ENCODE data around the gene TTLL5. TPM values are rescaled to one million over a fixed set of nuclear protein-coding genes. Genes with fewer than 3 reads are reported as not detected.
"Not testable (repeated sequence)": the region's sequence is repeated elsewhere in the genome, so short reads cannot be mapped to it uniquely, and the experiment has no call there.

Gene TTLL5
- total RNA-seq, 1 experiment from 2014 or later, result 35.5 TPM

- no peak for DNase-seq (ENCODE audit: low read depth)
Measured at GRCh38 chr14:75911883-75912282, 250.8 kb downstream of the TTLL5 start.

DNA sequence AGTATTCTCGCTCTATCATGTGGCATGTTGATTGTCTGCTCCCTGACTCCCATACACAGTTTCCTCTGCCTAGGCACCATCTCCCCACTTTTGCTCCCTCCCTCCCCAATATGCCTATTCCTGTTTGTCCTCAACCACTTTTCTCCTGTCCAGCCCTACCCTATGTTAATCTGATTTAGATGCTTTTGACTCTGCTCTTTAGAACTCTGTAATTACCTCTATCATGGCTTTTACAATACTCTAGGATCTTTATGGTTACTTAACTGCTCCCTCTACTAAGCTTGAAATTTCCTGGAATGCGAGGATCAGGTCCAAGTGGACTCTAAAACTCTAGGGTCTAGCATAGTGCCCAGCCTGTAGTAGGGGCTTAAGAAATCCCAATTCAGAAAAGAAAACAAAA is 252.1 kb downstream of the TTLL5 start:
- no peak for DNase-seq (ENCODE audit: low read depth)

GRCh38 chr14:75915045-75915444 is 254.0 kb downstream of the TTLL5 start:
- no peak for DNase-seq (ENCODE audit: low read depth)

- no peak for DNase-seq (ENCODE audit: low read depth)
Measured at GRCh38 chr14:75917322-75917945, 256.4 kb downstream of the TTLL5 start.

- no peak for DNase-seq (ENCODE audit: low read depth)
Measured at GRCh38 chr14:75917946-75918335, 256.9 kb downstream of the TTLL5 start.

DNA sequence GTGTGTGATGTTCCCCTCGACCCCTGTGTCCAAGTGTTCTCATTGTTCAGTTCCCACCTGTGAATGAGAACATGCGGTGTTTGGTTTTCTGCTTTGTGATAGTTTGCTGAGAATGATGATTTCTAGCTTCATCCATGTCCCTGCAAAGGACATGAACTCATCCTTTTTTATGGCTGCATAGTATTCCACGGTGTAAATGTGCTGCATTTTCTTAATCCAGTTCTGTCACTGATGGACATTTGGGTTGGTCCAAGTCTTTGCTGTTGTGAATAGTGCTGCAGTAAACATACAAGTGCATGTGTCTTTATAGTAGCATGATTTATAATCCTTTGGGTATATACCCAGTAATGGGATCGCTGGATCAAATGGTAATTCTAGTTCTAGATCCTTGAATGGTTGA is 259.4 kb downstream of the TTLL5 start:
- not testable (repeated sequence) for DNase-seq (ENCODE audit: low read depth)

- DNase-seq (ENCODE audit: low read depth), result not testable (repeated sequence)
Measured at GRCh38 chr14:75925141-75925840, 264.2 kb downstream of the TTLL5 start.

GRCh38 chr14:75926431-75927115 is 265.5 kb downstream of the TTLL5 start:
- no peak for DNase-seq (ENCODE audit: low read depth)

GRCh38 chr14:75927564-75928087 is 266.6 kb downstream of the TTLL5 start:
- no peak for DNase-seq (ENCODE audit: low read depth)

GRCh38 chr14:75928690-75929181 is 267.7 kb downstream of the TTLL5 start:
- no peak for DNase-seq (ENCODE audit: low read depth)

GRCh38 chr14:75933712-75934296 is 272.8 kb downstream of the TTLL5 start:
- DNase-seq (ENCODE audit: low read depth), result no peak

GRCh38 chr14:75934998-75935628 is 274.1 kb downstream of the TTLL5 start:
- DNase-seq (ENCODE audit: low read depth), result no peak

GRCh38 chr14:75939200-75939599 is 278.2 kb downstream of the TTLL5 start:
- DNase-seq (ENCODE audit: low read depth), result no peak

DNA sequence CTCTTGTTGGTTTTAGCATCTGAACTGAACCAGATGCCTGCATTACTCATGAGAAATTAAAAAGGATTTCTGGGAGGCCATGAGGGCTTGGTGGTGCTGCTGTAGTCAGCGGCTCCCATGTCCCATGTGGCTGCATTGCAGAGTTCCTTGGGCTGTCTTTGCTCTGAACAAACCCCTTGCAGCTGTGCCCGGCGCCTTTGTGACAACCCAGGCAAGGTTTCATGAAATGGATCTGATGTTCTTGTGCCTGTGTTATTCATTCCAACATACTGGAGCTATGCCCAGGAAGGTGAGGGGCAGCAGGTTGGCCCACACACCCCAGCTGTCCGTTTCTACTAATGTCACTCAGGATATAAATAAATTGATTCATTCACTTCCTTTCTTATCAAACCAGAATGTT is 280.0 kb downstream of the TTLL5 start:
- no peak for DNase-seq (ENCODE audit: low read depth)

- DNase-seq (ENCODE audit: low read depth), result no peak
Measured at GRCh38 chr14:75944607-75945241, 283.7 kb downstream of the TTLL5 start.

DNA sequence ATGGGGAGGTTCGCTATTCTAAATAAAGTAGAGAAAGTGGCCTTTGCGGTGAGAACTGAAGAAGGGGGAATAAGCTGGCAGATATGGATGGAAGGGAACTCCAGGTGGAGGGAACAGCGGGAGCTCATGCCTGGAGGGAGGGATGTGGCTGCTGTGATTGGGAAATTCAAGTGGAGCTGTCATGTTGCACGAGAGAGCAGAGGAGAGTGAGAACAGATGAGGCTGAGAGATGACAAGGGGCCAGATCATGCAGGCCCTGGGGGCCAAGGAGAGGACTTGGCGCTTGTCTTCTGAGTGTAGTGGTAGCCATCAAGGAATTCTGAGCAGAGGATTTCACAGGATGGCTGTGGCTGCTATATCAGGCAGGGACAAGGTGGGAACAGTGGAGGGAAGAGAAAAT is 285.7 kb downstream of the TTLL5 start:
- no peak for DNase-seq (ENCODE audit: low read depth)

- DNase-seq (ENCODE audit: low read depth), result no peak
Measured at GRCh38 chr14:75952489-75952888, 291.4 kb downstream of the TTLL5 start.

DNA sequence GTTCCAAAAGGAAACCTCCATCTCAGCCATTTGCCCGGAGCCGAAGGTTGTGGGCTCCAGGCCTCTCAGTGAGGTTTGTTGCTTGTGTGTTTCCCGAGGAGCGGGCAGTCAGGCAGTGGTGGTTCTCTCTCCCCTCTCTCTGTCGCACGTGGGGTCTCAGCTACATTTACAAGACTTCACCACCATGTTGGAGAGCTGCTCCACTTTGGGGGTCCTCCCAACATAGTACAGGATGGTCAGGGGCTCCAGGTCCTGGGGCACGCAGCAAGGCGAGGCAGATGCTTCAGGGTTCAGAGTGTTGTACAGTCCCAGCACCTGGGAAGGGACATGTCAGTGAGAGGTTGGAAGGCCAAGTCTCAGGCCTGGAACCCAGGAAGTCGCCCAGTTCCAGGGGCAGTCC is 298.0 kb downstream of the TTLL5 start:
- DNase-seq (ENCODE audit: low read depth), result no peak

- DNase-seq (ENCODE audit: low read depth), result no peak
Measured at GRCh38 chr14:75960231-75960630, 299.2 kb downstream of the TTLL5 start.

GRCh38 chr14:75961662-75962061 is 300.6 kb downstream of the TTLL5 start:
- no peak for DNase-seq (ENCODE audit: low read depth)

DNA sequence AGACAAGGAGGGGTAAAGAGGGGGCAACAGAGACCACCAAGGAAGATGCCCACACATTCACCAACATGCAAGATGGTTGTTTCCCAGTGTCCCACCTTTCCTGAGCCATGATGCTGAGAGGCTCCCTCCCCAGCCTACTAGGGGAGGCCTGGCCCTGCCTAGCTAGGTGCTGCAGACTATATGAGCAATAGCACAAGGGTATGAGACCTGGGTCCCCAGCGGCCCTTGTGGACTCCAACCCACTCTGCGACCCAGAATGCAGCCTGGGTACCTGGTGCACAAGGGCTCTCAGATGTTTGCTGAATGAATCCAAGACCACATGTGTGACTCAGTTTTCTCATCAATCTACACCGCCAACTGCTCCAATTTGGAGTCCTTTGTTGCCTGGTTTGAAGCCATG is 306.8 kb downstream of the TTLL5 start:
- DNase-seq (ENCODE audit: low read depth), result no peak

All from Daoy (cell line).